Measurements from ENCODE around the gene WDFY4.

The WDFY4 gene

DNA sequence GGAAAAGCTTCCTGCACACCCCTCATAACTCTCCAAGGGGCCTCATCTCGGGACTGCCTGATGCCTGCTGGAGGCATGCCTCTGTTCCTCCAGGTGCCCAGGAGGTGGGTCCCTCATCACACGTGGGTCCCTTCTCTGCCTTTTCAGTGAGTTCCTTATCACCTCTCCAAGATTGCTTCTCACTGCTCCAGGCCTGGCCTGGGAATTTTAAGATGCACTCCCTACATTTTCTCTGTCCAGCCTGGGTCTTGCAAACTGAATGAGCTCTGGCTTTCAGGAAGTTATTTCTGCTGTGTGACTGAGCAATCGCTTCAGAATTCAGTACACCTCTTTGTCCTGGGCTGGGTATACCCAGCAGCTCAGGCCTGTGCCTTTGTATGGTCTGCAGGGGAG lies 211.1 kb downstream of the WDFY4 start:
- H3K4me3 ChIP-seq, result no peak overlapping the region
- H3K27ac ChIP-seq, result no peak overlapping the region
- H3K4me1 ChIP-seq, result no peaks in the 10 kb centered on the region
- H3K36me3 ChIP-seq, result no peaks in the 10 kb centered on the region
- TF ChIP-seq, protein P1, sequence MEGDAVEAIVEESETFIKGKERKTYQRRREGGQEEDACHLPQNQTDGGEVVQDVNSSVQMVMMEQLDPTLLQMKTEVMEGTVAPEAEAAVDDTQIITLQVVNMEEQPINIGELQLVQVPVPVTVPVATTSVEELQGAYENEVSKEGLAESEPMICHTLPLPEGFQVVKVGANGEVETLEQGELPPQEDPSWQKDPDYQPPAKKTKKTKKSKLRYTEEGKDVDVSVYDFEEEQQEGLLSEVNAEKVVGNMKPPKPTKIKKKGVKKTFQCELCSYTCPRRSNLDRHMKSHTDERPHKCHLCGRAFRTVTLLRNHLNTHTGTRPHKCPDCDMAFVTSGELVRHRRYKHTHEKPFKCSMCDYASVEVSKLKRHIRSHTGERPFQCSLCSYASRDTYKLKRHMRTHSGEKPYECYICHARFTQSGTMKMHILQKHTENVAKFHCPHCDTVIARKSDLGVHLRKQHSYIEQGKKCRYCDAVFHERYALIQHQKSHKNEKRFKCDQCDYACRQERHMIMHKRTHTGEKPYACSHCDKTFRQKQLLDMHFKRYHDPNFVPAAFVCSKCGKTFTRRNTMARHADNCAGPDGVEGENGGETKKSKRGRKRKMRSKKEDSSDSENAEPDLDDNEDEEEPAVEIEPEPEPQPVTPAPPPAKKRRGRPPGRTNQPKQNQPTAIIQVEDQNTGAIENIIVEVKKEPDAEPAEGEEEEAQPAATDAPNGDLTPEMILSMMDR (IDR thresholded peaks at IDR 0.05), result no peak
- H3K27me3 ChIP-seq, result no peaks in the 10 kb centered on the region
- no peaks in the 10 kb centered on the region for H3K9me3 ChIP-seq
- no peak for DNase-seq
- intact Hi-C loops (cut with DNase I; ENCODE audit: low total_unique reads), result no loop called here

- H3K4me1 ChIP-seq, result no peaks in the 10 kb centered on the region
- no peaks in the 10 kb centered on the region for H3K36me3 ChIP-seq
- intact Hi-C loops (cut with DNase I; ENCODE audit: low total_unique reads), result no loop called here
- H3K27ac ChIP-seq, result no peak overlapping the region
- no peaks in the 10 kb centered on the region for H3K27me3 ChIP-seq
- TF ChIP-seq, protein P1 (IDR thresholded peaks at IDR 0.05), result no peak
- no peak for DNase-seq
- no peaks in the 10 kb centered on the region for H3K9me3 ChIP-seq
- no peak overlapping the region for H3K4me3 ChIP-seq
Observed at GRCh38 chr10:48896756-48897440, 212.2 kb downstream of the WDFY4 start.

DNA sequence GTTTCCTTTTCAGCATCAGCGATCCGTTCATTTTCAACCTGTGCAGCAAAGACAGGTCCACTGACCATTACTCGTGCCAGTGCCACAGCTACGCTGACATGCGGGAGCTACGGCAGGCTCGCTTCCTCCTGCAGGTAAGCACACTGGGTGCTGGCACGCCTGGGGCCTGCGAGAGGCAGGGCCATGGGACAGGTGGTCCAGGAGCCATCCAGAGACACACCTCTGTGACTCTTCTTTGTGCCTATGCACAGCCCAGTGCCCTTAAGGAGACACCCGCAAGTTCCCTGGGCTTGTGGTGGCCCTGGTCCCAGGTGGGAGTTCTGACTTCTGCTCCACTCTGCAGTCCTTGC lies 212.7 kb downstream of the WDFY4 start:
- H3K27me3 ChIP-seq, result no peaks in the 10 kb centered on the region
- DNase-seq, result no peak
- H3K4me3 ChIP-seq, result no peak overlapping the region
- TF ChIP-seq, protein P1 (IDR thresholded peaks at IDR 0.05), result no peak
- intact Hi-C loops (cut with DNase I; ENCODE audit: low total_unique reads), result no loop called here
- no peaks in the 10 kb centered on the region for H3K36me3 ChIP-seq
- H3K27ac ChIP-seq, result no peak overlapping the region
- H3K9me3 ChIP-seq, result no peaks in the 10 kb centered on the region
- no peaks in the 10 kb centered on the region for H3K4me1 ChIP-seq

DNA sequence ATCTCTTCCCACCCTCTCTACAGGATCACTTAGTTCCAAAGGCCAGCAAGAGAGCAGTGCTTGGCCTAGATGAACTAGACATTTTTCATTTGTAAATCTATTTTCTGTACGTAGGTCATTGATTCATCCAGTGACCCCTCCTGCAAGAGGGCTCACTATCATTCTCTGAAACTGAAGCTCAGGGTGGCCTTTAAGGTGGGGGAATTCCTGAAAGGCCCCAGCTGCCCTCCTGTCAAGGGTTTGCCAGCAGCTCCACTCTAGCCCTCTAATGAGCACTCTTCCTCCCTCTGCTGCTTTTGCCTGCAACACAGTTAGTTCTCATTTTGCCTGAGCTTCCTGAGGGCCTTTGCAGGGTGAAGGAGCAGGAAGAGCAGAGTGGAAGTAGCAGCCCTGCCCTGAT lies 213.8 kb downstream of the WDFY4 start:
- no peaks in the 10 kb centered on the region for H3K4me1 ChIP-seq
- no peaks in the 10 kb centered on the region for H3K27me3 ChIP-seq
- H3K27ac ChIP-seq, result no peak overlapping the region
- intact Hi-C loops (cut with DNase I; ENCODE audit: low total_unique reads), result no loop called here
- H3K36me3 ChIP-seq, result no peaks in the 10 kb centered on the region
- no peaks in the 10 kb centered on the region for H3K9me3 ChIP-seq
- H3K4me3 ChIP-seq, result no peak overlapping the region
- TF ChIP-seq, protein P1 (IDR thresholded peaks at IDR 0.05), result no peak
- DNase-seq, result no peak

DNA sequence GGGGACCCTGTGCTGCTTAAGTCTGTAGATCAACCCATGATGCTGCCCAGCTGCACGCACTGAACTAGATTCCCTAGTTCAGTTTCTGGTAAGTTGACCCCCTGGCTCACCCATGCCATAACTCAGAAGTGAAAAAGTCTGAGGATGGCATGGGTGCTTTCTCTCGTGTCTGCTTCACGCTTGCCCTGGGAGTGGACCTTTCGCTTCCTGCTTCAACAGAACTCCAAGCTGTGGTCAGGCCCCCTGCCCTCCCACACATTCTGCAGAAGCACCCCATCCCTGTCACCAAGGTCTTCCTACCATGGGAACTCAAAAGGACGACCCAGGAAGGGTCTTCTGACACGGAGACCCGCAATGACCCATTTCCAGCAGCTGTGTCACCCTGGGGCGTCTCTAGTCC lies 215.1 kb downstream of the WDFY4 start:
- intact Hi-C loops (cut with DNase I; ENCODE audit: low total_unique reads), result no loop called here
- no peak for DNase-seq
- Histone ChIP-seq H3K27ac (no peak overlapping the region), H3K4me1 (no peaks in the 10 kb centered on the region), H3K36me3 (no peaks in the 10 kb centered on the region), H3K9me3 (no peaks in the 10 kb centered on the region), H3K27me3 (no peaks in the 10 kb centered on the region), H3K4me3 (no peak overlapping the region)
- TF ChIP-seq, protein P1 (IDR thresholded peaks at IDR 0.05), result no peak

DNA sequence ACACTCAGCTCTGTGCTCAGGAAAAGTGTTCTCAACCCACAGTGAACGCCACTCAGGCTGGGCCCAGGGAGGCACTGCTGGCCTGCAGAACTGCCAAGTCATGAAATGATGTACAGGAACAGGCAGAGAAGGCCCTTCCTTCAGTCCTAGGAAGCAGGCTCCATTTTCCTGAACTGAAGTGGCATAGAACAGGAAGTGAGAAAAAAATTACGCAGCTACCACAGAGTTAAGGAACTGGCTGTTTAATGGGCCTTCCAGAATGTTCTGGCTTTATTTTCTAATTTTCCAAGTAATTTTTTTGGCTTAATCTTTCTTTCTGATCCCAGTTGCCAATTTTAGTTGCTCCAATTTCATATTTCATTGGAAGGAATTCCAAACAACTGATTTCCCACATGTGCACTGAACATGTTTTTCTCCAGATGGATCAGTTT lies 215.7 kb downstream of the WDFY4 start:
- Histone ChIP-seq H3K4me3 (no peak overlapping the region), H3K4me1 (no peaks in the 10 kb centered on the region), H3K27me3 (no peaks in the 10 kb centered on the region), H3K36me3 (no peaks in the 10 kb centered on the region), H3K9me3 (no peaks in the 10 kb centered on the region), H3K27ac (no peak overlapping the region)
- TF ChIP-seq, protein P1 (IDR thresholded peaks at IDR 0.05), result no peak
- intact Hi-C loops (cut with DNase I; ENCODE audit: low total_unique reads), result no loop called here
- DNase-seq, result no peak
